Neural cell (in vitro differentiated cells): Measurements from ENCODE around the gene CCR6. TPM values are rescaled to one million over a fixed set of nuclear protein-coding genes. Genes with fewer than 3 reads are reported as not detected.

ENCODE experiments used
- H2AFZ ChIP-seq: fragments of 200-600, 300-800 bp; sonication (generic), shearing (Covaris generic); 2 replicates; pipeline ENCODE4 v1.6.0; 2014; ENCODE audit warnings: low read depth, mild to moderate bottlenecking, antibody characterized with exemption, low read length, moderate library complexity
- H3F3A ChIP-seq: fragments of 200-600 bp; shearing (Covaris generic); 2 replicates; pipeline ENCODE4 v1.6.1; 2016; ENCODE audit warnings: mild to moderate bottlenecking, moderate library complexity, mixed read lengths, antibody characterized with exemption, low read length; ENCODE audit not compliant: insufficient read depth, poor library complexity, severe bottlenecking
- H3K27ac ChIP-seq: fragments of 200-600, 300-800 bp; sonication (generic), shearing (Covaris generic); 2 replicates; pipeline ENCODE4 v1.5.1; 2014; ENCODE audit warnings: mild to moderate bottlenecking, low read length, moderate library complexity
- H3K27me3 ChIP-seq: fragments of 300-800, 200-600 bp; sonication (generic), shearing (Covaris generic); 2 replicates; pipeline ENCODE4 v1.6.0; 2014; ENCODE audit warnings: mild to moderate bottlenecking, low read depth, low read length, moderate library complexity; ENCODE audit not compliant: insufficient read depth
- H3K36me3 ChIP-seq: fragments of 300-800, 200-600 bp; sonication (generic), shearing (Covaris generic); 2 replicates; pipeline ENCODE4 v1.5.1; 2014; ENCODE audit warnings: mild to moderate bottlenecking, antibody characterized with exemption, low read length, moderate library complexity; ENCODE audit not compliant: insufficient read depth
- H3K4me2 ChIP-seq: fragments of 300-800, 200-600 bp; sonication (generic), shearing (Covaris generic); 2 replicates; pipeline ENCODE4 v1.6.0; 2014; ENCODE audit warnings: mild to moderate bottlenecking, low read length
- H3K4me3 ChIP-seq: fragments of 300-800, 200-600 bp; sonication (generic), shearing (Covaris generic); 2 replicates; pipeline ENCODE4 v1.5.1; 2014; ENCODE audit warnings: mild to moderate bottlenecking, low read length, moderate library complexity
- H3K79me2 ChIP-seq: fragments of 200-600 bp; shearing (Covaris generic); replicated peaks from 2 replicates; pipeline ENCODE4 v1.6.0; 2014; ENCODE audit warnings: mild to moderate bottlenecking, low read length, moderate library complexity; ENCODE audit not compliant: insufficient read depth
- H3K9ac ChIP-seq: fragments of 300-800, 200-600 bp; sonication (generic), shearing (Covaris generic); 2 replicates; pipeline ENCODE4 v1.6.1; 2016; ENCODE audit warnings: mild to moderate bottlenecking, low read length, mixed read lengths
- H3K9me2 ChIP-seq: fragments of 200-600 bp; shearing (Covaris generic); 2 replicates; pipeline ENCODE4 v1.6.1; 2016; ENCODE audit warnings: mild to moderate bottlenecking, low read length, mixed read lengths; ENCODE audit not compliant: insufficient read depth
- H3K9me3 ChIP-seq: fragments of 200-600, 300-800 bp; sonication (generic), shearing (Covaris generic); 2 replicates; pipeline ENCODE4 v1.6.1; 2016; ENCODE audit warnings: mild to moderate bottlenecking, mixed run types, low read length, moderate library complexity, mixed read lengths
- H4K20me1 ChIP-seq: fragments of 200-600 bp; shearing (Covaris generic); 2 replicates; pipeline ENCODE4 v1.6.1; 2016; ENCODE audit warnings: mild to moderate bottlenecking, mixed run types; ENCODE audit not compliant: insufficient read depth
- CTCF ChIP-seq: fragments of 450-650 bp; IDR thresholded peaks from 2 replicates; pipeline ENCODE4 v1.5.1; 2014; ENCODE audit warnings: antibody characterized with exemption, mild to moderate bottlenecking, moderate library complexity; ENCODE audit not compliant: poor library complexity, severe bottlenecking
- EP300 ChIP-seq: fragments of 450-650 bp; conservative IDR thresholded peaks from 2 replicates; pipeline ENCODE4 v1.6.1; 2014; ENCODE audit warnings: antibody characterized with exemption, mild to moderate bottlenecking, moderate library complexity; ENCODE audit not compliant: poor library complexity, severe bottlenecking
- EZH2 ChIP-seq: fragments of 200-600, 300-800 bp; shearing (Covaris generic), sonication (generic); IDR thresholded peaks from 2 replicates; pipeline ENCODE4 v1.6.1; 2014; ENCODE audit warnings: antibody characterized with exemption, low read length, borderline replicate concordance, mild to moderate bottlenecking; ENCODE audit not compliant: insufficient read depth, poor library complexity, severe bottlenecking
- MXI1 ChIP-seq: fragments of 450-650 bp; conservative IDR thresholded peaks from 2 replicates; pipeline ENCODE4 v1.6.1; 2014; ENCODE audit warnings: antibody characterized with exemption, mild to moderate bottlenecking; ENCODE audit not compliant: poor library complexity, severe bottlenecking
- POLR2AphosphoS5 ChIP-seq: IDR thresholded peaks from 2 replicates; pipeline ENCODE4 v1.6.1; 2012
- SMC3 ChIP-seq: fragments of 450-650 bp; conservative IDR thresholded peaks from 2 replicates; pipeline ENCODE4 v1.6.1; 2014; ENCODE audit warnings: antibody characterized with exemption, mild to moderate bottlenecking, moderate library complexity; ENCODE audit not compliant: poor library complexity
- polyA plus RNA-seq: library from polyadenylated mRNA; depleted of rRNA; stranded (reverse); fragments of >200 nt; gene quantifications from 2 replicates; pipeline ENCODE4 v1.2.3, GENCODE V29; 2014

Gene CCR6
- polyA plus RNA-seq, 1 donor from 2014 or later, result not detected

DNA sequence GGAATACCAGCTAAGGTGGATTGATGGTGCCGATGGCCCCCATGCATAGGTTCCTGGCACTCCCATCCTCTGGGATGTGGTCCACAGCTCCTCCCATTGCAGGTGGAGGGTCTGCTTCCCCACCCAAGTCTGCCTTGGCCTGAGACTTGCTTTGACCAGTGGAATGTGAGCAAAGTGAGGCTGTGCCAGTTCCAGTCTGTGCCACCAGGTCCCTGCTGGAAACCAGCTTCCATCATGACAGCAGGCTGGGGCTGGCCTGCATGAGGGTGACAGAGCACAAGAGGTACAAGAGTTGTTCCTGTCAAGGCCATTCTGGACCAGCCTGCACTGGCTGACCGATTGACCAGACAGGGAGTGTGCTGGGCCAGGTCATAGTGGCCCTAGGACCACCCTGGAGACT lies 27.0 kb upstream of the CCR6 start:
- Histone ChIP-seq H3K9me2 (no peaks in the 10 kb centered on the region), H3K4me3 (no peak overlapping the region), H2AFZ (no peak overlapping the region), H3K4me2 (no peak overlapping the region), H3K79me2 (no peaks in the 10 kb centered on the region), H3K27me3 (no peaks in the 10 kb centered on the region), H3K36me3 (no peaks in the 10 kb centered on the region), H3K9me3 (no peaks in the 10 kb centered on the region), H3K9ac (no peak overlapping the region), H3F3A (no peaks in the 10 kb centered on the region), H3K27ac (no peak overlapping the region), H4K20me1 (no peaks in the 10 kb centered on the region)
- TF ChIP-seq CTCF, result no peak
- no peak for TF ChIP-seq MXI1
- no peak for TF ChIP-seq EZH2
- no peak for TF ChIP-seq POLR2AphosphoS5
- no peak for TF ChIP-seq EP300

GRCh38 chr6:167096991-167097390 lies 25.9 kb upstream of the CCR6 start:
- H3K79me2 ChIP-seq, result no peaks in the 10 kb centered on the region
- H3K27ac ChIP-seq, result no peak overlapping the region
- no peak overlapping the region for H3K9ac ChIP-seq
- H3K4me3 ChIP-seq, result no peak overlapping the region
- no peaks in the 10 kb centered on the region for H3K9me2 ChIP-seq
- H3K4me2 ChIP-seq, result no peak overlapping the region
- H3K9me3 ChIP-seq, result no peaks in the 10 kb centered on the region
- H3K27me3 ChIP-seq, result no peaks in the 10 kb centered on the region
- no peak overlapping the region for H2AFZ ChIP-seq
- H3K36me3 ChIP-seq, result no peaks in the 10 kb centered on the region
- TF ChIP-seq MXI1, result no peak
- H3F3A ChIP-seq, result no peaks in the 10 kb centered on the region
- no peaks in the 10 kb centered on the region for H4K20me1 ChIP-seq

GRCh38 chr6:167097770-167098169 lies 25.1 kb upstream of the CCR6 start:
- Histone ChIP-seq H3K9ac (no peak overlapping the region), H3K4me2 (no peak overlapping the region), H3K4me3 (no peak overlapping the region), H3K9me2 (no peaks in the 10 kb centered on the region), H3K27me3 (no peaks in the 10 kb centered on the region), H3K79me2 (no peaks in the 10 kb centered on the region), H3F3A (no peaks in the 10 kb centered on the region), H3K36me3 (no peaks in the 10 kb centered on the region), H3K27ac (no peak overlapping the region), H3K9me3 (no peaks in the 10 kb centered on the region), H4K20me1 (no peaks in the 10 kb centered on the region), H2AFZ (no peak overlapping the region)
- TF ChIP-seq MXI1 (no peak), POLR2AphosphoS5 (no peak)

DNA sequence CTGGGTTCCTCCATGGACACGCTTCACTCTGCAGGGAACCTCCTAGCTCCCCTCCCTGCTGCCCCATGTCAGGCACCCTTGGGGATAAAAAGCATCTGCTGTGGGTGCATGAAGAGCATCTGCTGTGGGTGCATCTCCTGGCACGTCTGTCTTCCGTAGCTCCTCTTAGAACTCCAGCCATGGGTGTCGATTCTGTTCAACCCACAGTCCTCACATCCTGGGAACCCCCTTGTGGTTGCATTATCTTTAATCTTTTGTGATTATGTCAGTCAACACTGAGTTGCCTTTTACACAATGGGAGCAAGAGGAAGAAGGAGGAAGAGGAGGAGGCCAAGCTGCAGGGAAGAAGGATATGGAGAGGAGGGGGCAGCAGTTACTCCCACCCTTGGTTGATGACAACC lies 24.1 kb upstream of the CCR6 start:
- no peaks in the 10 kb centered on the region for H3K79me2 ChIP-seq

More for the DNA sequence above, 24.1 kb upstream of the CCR6 start:
- Histone ChIP-seq H3K9ac (no peak overlapping the region), H2AFZ (no peak overlapping the region), H3K27ac (no peak overlapping the region), H3K4me3 (no peak overlapping the region), H3K4me2 (no peak overlapping the region), H3K27me3 (no peaks in the 10 kb centered on the region), H3F3A (no peaks in the 10 kb centered on the region), H4K20me1 (no peaks in the 10 kb centered on the region), H3K36me3 (no peaks in the 10 kb centered on the region), H3K9me3 (no peaks in the 10 kb centered on the region), H3K9me2 (no peaks in the 10 kb centered on the region)
- TF ChIP-seq SMC3 (no peak), EP300 (no peak), EZH2 (no peak)
